Dermis microvascular lymphatic vessel endothelial cell (primary cell): ENCODE results near the gene SLC38A10. TPM values are rescaled to one million over a fixed set of nuclear protein-coding genes. Genes with fewer than 3 reads are reported as not detected.

Experiments
- DNase-seq, 2 donors: peaks; one replicate each; pipeline versions ENCODE4 v3.0.0 to v3.0.0-alpha.2; 2010; ENCODE audit warnings: low read depth in 2 of 2
- total RNA-seq: library from RNA; depleted of rRNA; stranded (reverse); fragments of >200 nt; gene quantifications from 2 replicates; pipeline ENCODE4 v1.2.1, GENCODE V29; 2014

The SLC38A10 gene
- total RNA-seq, 1 donor from 2014 or later = 42.2 TPM

- DNase-seq = no peak
These were observed 36.5 kb upstream of the SLC38A10 start for GRCh38 chr17:81331527-81332043.

- DNase-seq = no peak
These were observed 35.8 kb upstream of the SLC38A10 start for GRCh38 chr17:81330884-81331245.

GRCh38 chr17:81329927-81330883 is 35.1 kb upstream of the SLC38A10 start:
- no peak for DNase-seq

- DNase-seq = peak; percentile 62 to 86
These were observed 34.1 kb upstream of the SLC38A10 start for GRCh38 chr17:81328978-81329926.

GRCh38 chr17:81328489-81328888 is 33.4 kb upstream of the SLC38A10 start:
- DNase-seq = no peak

GRCh38 chr17:81325714-81326358 is 30.7 kb upstream of the SLC38A10 start:
- DNase-seq = no peak

GRCh38 chr17:81324851-81325713 is 30.0 kb upstream of the SLC38A10 start:
- DNase-seq = no peak

- no peak for DNase-seq
These were observed 29.2 kb upstream of the SLC38A10 start for GRCh38 chr17:81324177-81324850.

GRCh38 chr17:81323411-81323868 is 28.3 kb upstream of the SLC38A10 start:
- no peak for DNase-seq

- no peak for DNase-seq
These were observed 27.9 kb upstream of the SLC38A10 start for GRCh38 chr17:81323083-81323369.

GRCh38 chr17:81322271-81323082 is 27.4 kb upstream of the SLC38A10 start:
- DNase-seq = peak in 1 of 2 donors; percentile 30

- no peak for DNase-seq
These were observed 23.0 kb upstream of the SLC38A10 start for GRCh38 chr17:81317961-81318605.

GRCh38 chr17:81317530-81317821 is 22.4 kb upstream of the SLC38A10 start:
- DNase-seq = no peak

GRCh38 chr17:81315885-81316391 is 20.8 kb upstream of the SLC38A10 start:
- DNase-seq = no peak

- DNase-seq = no peak
These were observed 20.2 kb upstream of the SLC38A10 start for GRCh38 chr17:81315129-81315884.

GRCh38 chr17:81314398-81315081 is 19.4 kb upstream of the SLC38A10 start:
- DNase-seq = no peak

GRCh38 chr17:81313776-81314397 is 18.8 kb upstream of the SLC38A10 start:
- no peak for DNase-seq
